Measurements from ENCODE around the gene TSPEAR. TPM values are rescaled to one million over a fixed set of nuclear protein-coding genes. Genes with fewer than 3 reads are reported as not detected.
"Not testable (repeated sequence)": the region's sequence is repeated elsewhere in the genome, so short reads cannot be mapped to it uniquely, and the experiment has no call there.

TSPEAR gene
- total RNA-seq, 1 experiment from 2014 or later = 2.1 TPM

GRCh38 chr21:44590897-44591800 lies 120.2 kb downstream of the TSPEAR start:
- H3K27ac Mint-ChIP-seq; DNase-seq (ENCODE audit: low spot score); H3K4me3 Mint-ChIP-seq; ATAC-seq; H3K36me3 Mint-ChIP-seq; H3K27me3 Mint-ChIP-seq (ENCODE audit: low read depth); POLR2A ChIA-PET; CTCF ChIA-PET: not testable (repeated sequence)
- Mint-ChIP-seq H3K9me3 (peaks cover 18% of the 10 kb centered on the region), H3K4me1 (peaks cover 24% of the 10 kb centered on the region)

- TF ChIP-seq ZNF219 (CRISPR knock-in tag; IDR thresholded peaks at IDR 0.05; ENCODE audit: borderline replicate concordance) = no peak
- TF ChIP-seq SMAD4 (CRISPR knock-in tag; IDR thresholded peaks at IDR 0.05) = no peak
- no peak for TF ChIP-seq NFE2L1 (CRISPR knock-in tag; IDR thresholded peaks at IDR 0.05)
- TF ChIP-seq RORB (CRISPR knock-in tag; IDR thresholded peaks at IDR 0.05) = no peak
- TF ChIP-seq ZNF512 (CRISPR knock-in tag; IDR thresholded peaks at IDR 0.05; ENCODE audit: borderline replicate concordance) = no peak
- TF ChIP-seq SOX15 (CRISPR knock-in tag; IDR thresholded peaks at IDR 0.05) = no peak
- TF ChIP-seq FOXK1 (CRISPR knock-in tag; IDR thresholded peaks at IDR 0.05) = no peak
- TF ChIP-seq AR (CRISPR knock-in tag; IDR thresholded peaks at IDR 0.05) = no peak
- TF ChIP-seq MLX (CRISPR knock-in tag; IDR thresholded peaks at IDR 0.05) = no peak
- TF ChIP-seq E2F5 (CRISPR knock-in tag; IDR thresholded peaks at IDR 0.05) = no peak
- TF ChIP-seq USF1 (CRISPR knock-in tag; IDR thresholded peaks at IDR 0.05) = no peak
- no peak for TF ChIP-seq ZNF425 (CRISPR knock-in tag; conservative IDR thresholded peaks at IDR 0.05)
- TF ChIP-seq MAX (CRISPR knock-in tag; IDR thresholded peaks at IDR 0.05) = no peak
- H3K4me1 Mint-ChIP-seq = peaks cover 22% of the 10 kb centered on the region
- no peak overlapping the region for H3K4me3 Mint-ChIP-seq
These were observed 121.1 kb downstream of the TSPEAR start for GRCh38 chr21:44590311-44590721.

More at GRCh38 chr21:44590311-44590721, 121.1 kb downstream of the TSPEAR start:
- Mint-ChIP-seq H3K27ac (no peak overlapping the region), H3K9me3 (peaks cover 23% of the 10 kb centered on the region), H3K36me3 (no peaks in the 10 kb centered on the region), H3K27me3 (ENCODE audit: low read depth) (peaks cover 3% of the 10 kb centered on the region; the same call in 1 of the 2 replicates)
- ChIA-PET POLR2A (no interaction called here), CTCF (no interaction called here)
- DNase-seq (ENCODE audit: low spot score) (no peak), ATAC-seq (no peak)
